ENCODE results near the gene PPP1R14D.
A peak's percentile ranks its signal among the peaks of the same experiment; 100 is the strongest.

The PPP1R14D gene

GRCh38 chr15:40769274-40770146 lies 59.0 kb downstream of the PPP1R14D start, which contains the start of gene C15orf62 (continued):
- TF ChIP-seq, protein P1, sequence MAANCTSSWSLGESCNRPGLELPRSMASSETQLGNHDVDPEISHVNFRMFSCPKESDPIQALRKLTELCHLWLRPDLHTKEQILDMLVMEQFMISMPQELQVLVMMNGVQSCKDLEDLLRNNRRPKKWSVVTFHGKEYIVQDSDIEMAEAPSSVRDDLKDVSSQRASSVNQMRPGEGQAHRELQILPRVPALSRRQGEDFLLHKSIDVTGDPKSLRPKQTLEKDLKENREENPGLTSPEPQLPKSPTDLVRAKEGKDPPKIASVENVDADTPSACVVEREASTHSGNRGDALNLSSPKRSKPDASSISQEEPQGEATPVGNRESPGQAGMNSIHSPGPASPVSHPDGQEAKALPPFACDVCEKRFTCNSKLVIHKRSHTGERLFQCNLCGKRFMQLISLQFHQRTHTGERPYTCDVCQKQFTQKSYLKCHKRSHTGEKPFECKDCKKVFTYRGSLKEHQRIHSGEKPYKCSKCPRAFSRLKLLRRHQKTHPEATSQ (tag by site-specific recombination; IDR thresholded peaks at IDR 0.05) = no peak
- peak; percentile 40; the same call in 1 of the 2 replicates for TF ChIP-seq KLF10 (tag by site-specific recombination; IDR thresholded peaks at IDR 0.05)
- no peak for TF ChIP-seq ZNF558 (tag by site-specific recombination; IDR thresholded peaks at IDR 0.05)
- TF ChIP-seq IKZF3 (tag by site-specific recombination; IDR thresholded peaks at IDR 0.05) = no peak; the same call in 1 of the 2 replicates
- TF ChIP-seq ZNF174 (tag by site-specific recombination; IDR thresholded peaks at IDR 0.05) = no peak
- TF ChIP-seq PRDM1 (tag by site-specific recombination; IDR thresholded peaks at IDR 0.05) = no peak
- TF ChIP-seq ZSCAN23 (tag by site-specific recombination; IDR thresholded peaks at IDR 0.05) = 0 out of 2 replicates have a peak, but pooled peaks have one; percentile 46
- TF ChIP-seq, protein P2, sequence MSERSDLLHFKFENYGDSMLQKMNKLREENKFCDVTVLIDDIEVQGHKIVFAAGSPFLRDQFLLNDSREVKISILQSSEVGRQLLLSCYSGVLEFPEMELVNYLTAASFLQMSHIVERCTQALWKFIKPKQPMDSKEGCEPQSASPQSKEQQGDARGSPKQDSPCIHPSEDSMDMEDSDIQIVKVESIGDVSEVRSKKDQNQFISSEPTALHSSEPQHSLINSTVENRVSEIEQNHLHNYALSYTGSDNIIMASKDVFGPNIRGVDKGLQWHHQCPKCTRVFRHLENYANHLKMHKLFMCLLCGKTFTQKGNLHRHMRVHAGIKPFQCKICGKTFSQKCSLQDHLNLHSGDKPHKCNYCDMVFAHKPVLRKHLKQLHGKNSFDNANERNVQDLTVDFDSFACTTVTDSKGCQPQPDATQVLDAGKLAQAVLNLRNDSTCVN (tag by site-specific recombination; optimal IDR thresholded peaks at IDR 0.05) = peak; percentile 13
- no peak for TF ChIP-seq TRIM28 (IDR thresholded peaks at IDR 0.05; ENCODE audit: borderline replicate concordance, low read length)
- TF ChIP-seq, protein P3, sequence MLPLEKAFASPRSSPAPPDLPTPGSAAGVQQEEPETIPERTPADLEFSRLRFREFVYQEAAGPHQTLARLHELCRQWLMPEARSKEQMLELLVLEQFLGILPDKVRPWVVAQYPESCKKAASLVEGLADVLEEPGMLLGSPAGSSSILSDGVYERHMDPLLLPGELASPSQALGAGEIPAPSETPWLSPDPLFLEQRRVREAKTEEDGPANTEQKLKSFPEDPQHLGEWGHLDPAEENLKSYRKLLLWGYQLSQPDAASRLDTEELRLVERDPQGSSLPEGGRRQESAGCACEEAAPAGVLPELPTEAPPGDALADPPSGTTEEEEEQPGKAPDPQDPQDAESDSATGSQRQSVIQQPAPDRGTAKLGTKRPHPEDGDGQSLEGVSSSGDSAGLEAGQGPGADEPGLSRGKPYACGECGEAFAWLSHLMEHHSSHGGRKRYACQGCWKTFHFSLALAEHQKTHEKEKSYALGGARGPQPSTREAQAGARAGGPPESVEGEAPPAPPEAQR (tag by site-specific recombination; IDR thresholded peaks at IDR 0.05) = no peak
- TF ChIP-seq ZNF830 (tag by site-specific recombination; IDR thresholded peaks at IDR 0.05; ENCODE audit: low read depth) = no peak
- no peak for TF ChIP-seq ZNF664 (tag by site-specific recombination; IDR thresholded peaks at IDR 0.05)
- no peak for TF ChIP-seq ZNF623 (tag by site-specific recombination; IDR thresholded peaks at IDR 0.05)
- no peak for TF ChIP-seq ZNF513 (tag by site-specific recombination; IDR thresholded peaks at IDR 0.05)
- TF ChIP-seq ZNF747 (tag by site-specific recombination; IDR thresholded peaks at IDR 0.05) = no peak
- TF ChIP-seq ZNF580 (tag by site-specific recombination; IDR thresholded peaks at IDR 0.05) = no peak
- peak; percentile 80 for TF ChIP-seq ZBTB8A (tag by site-specific recombination; IDR thresholded peaks at IDR 0.05)
- peak; percentile 80 for TF ChIP-seq PATZ1 (tag by site-specific recombination; IDR thresholded peaks at IDR 0.05)
- TF ChIP-seq OSR2 (tag by site-specific recombination; IDR thresholded peaks at IDR 0.05) = peak; percentile 18; the same call in 1 of the 2 replicates
- TF ChIP-seq KLF9 (tag by site-specific recombination; IDR thresholded peaks at IDR 0.05; ENCODE audit: low read depth) = no peak
- TF ChIP-seq, protein P4, sequence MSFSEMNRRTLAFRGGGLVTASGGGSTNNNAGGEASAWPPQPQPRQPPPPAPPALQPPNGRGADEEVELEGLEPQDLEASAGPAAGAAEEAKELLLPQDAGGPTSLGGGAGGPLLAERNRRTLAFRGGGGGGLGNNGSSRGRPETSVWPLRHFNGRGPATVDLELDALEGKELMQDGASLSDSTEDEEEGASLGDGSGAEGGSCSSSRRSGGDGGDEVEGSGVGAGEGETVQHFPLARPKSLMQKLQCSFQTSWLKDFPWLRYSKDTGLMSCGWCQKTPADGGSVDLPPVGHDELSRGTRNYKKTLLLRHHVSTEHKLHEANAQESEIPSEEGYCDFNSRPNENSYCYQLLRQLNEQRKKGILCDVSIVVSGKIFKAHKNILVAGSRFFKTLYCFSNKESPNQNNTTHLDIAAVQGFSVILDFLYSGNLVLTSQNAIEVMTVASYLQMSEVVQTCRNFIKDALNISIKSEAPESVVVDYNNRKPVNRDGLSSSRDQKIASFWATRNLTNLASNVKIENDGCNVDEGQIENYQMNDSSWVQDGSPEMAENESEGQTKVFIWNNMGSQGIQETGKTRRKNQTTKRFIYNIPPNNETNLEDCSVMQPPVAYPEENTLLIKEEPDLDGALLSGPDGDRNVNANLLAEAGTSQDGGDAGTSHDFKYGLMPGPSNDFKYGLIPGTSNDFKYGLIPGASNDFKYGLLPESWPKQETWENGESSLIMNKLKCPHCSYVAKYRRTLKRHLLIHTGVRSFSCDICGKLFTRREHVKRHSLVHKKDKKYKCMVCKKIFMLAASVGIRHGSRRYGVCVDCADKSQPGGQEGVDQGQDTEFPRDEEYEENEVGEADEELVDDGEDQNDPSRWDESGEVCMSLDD (tag by site-specific recombination; IDR thresholded peaks at IDR 0.05) = no peak
- no peak for TF ChIP-seq ZNF433 (tag by site-specific recombination; IDR thresholded peaks at IDR 0.05; ENCODE audit: low read depth)
- TF ChIP-seq, protein P5, sequence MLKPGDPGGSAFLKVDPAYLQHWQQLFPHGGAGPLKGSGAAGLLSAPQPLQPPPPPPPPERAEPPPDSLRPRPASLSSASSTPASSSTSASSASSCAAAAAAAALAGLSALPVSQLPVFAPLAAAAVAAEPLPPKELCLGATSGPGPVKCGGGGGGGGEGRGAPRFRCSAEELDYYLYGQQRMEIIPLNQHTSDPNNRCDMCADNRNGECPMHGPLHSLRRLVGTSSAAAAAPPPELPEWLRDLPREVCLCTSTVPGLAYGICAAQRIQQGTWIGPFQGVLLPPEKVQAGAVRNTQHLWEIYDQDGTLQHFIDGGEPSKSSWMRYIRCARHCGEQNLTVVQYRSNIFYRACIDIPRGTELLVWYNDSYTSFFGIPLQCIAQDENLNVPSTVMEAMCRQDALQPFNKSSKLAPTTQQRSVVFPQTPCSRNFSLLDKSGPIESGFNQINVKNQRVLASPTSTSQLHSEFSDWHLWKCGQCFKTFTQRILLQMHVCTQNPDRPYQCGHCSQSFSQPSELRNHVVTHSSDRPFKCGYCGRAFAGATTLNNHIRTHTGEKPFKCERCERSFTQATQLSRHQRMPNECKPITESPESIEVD (tag by site-specific recombination; IDR thresholded peaks at IDR 0.05) = no peak
- TF ChIP-seq ZNF311 (tag by site-specific recombination; IDR thresholded peaks at IDR 0.05; ENCODE audit: borderline replicate concordance) = no peak
- TF ChIP-seq HOXD13 (CRISPR knock-in tag; IDR thresholded peaks at IDR 0.05; ENCODE audit: borderline replicate concordance) = no peak

Data from HEK293 (cell line).